Transverse colon (tissue), 4 donors: ENCODE data around the gene AP2S1.

ENCODE experiments used
- EP300 ChIP-seq: sonication (generic); formaldehyde crosslinking; IDR thresholded peaks from one replicate; pipeline ENCODE4 v1.6.1; 2017; ENCODE audit warnings: antibody characterized with exemption, low read depth
- POLR2A ChIP-seq: fragments of 450-650 bp; IDR thresholded peaks from one replicate; pipeline ENCODE4 v1.6.1; 2016; ENCODE audit warnings: antibody characterized with exemption, mild to moderate bottlenecking, moderate library complexity
- POLR2AphosphoS5 ChIP-seq, 3 donors: sonication (generic); formaldehyde crosslinking; IDR thresholded peaks; one replicate each; pipeline ENCODE4 v1.6.1; 2016; ENCODE audit warnings: antibody characterized with exemption in 3 of 3
- TF ChIP-seq, protein P1 (sequence below), 5 experiments: fragments of 200-600 bp in 3 of 5; fragments of 450-650 bp in 2 of 5; sonication (generic) in 3 of 5; IDR thresholded peaks; 1 replicate in 2 of 5; 2 replicates in 3 of 5; pipeline ENCODE4 v1.5.1; 2016 to 2017; ENCODE audit warnings: antibody characterized with exemption in 5 of 5, inconsistent platforms in 3 of 5, mild to moderate bottlenecking in 2 of 5, moderate library complexity in 1 of 5

DNA sequence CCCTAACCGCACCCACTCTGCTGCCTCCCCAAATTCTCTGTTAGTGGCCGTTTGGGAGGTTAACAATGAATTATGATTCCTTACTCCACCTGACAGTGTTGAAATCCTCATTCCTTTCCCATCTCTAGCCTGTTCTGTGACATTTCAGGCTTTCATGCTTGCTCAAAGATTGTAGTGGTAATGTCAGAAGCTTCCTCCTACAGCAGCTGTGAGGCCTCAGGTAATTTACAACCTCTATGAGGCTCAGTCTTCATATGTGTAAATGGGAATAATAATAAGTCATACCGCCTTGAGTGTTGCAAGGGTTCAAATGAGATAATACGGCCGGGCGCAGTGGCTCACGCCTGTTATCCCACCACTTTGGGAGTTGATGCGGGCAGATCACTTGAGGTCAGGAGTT is 61.3 kb downstream of the AP2S1 start:
- TF ChIP-seq, protein P1, sequence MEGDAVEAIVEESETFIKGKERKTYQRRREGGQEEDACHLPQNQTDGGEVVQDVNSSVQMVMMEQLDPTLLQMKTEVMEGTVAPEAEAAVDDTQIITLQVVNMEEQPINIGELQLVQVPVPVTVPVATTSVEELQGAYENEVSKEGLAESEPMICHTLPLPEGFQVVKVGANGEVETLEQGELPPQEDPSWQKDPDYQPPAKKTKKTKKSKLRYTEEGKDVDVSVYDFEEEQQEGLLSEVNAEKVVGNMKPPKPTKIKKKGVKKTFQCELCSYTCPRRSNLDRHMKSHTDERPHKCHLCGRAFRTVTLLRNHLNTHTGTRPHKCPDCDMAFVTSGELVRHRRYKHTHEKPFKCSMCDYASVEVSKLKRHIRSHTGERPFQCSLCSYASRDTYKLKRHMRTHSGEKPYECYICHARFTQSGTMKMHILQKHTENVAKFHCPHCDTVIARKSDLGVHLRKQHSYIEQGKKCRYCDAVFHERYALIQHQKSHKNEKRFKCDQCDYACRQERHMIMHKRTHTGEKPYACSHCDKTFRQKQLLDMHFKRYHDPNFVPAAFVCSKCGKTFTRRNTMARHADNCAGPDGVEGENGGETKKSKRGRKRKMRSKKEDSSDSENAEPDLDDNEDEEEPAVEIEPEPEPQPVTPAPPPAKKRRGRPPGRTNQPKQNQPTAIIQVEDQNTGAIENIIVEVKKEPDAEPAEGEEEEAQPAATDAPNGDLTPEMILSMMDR (IDR thresholded peaks at IDR 0.05): no peak
- TF ChIP-seq POLR2AphosphoS5 (IDR thresholded peaks at IDR 0.05) (no peak), POLR2A (no peak), EP300 (no peak)
